CD14-positive monocyte (primary cell): ENCODE results near the gene MDFIC. TPM values are rescaled to one million over a fixed set of nuclear protein-coding genes. Genes with fewer than 3 reads are reported as not detected.

Experiments used
- DNase-seq, 3 donors: peaks; one replicate each; pipeline ENCODE4 v3.0.0-alpha.2; 2011 to 2022
- H2AFZ ChIP-seq: 2 replicates; pipeline ENCODE4 v1.6.0; 2012; ENCODE audit warnings: mild to moderate bottlenecking, low read depth, low read length, inconsistent platforms; ENCODE audit not compliant: insufficient read depth, poor library complexity, severe bottlenecking
- H3K27ac ChIP-seq, 2 donors: 1 replicate in 1 of 2; 2 replicates in 1 of 2; pipeline ENCODE4 v1.5.1; 2012 to 2013; ENCODE audit warnings: low read length in 2 of 2, control low read depth in 1 of 2, inconsistent platforms in 1 of 2, low read depth in 1 of 2, mild to moderate bottlenecking in 1 of 2
- H3K27me3 ChIP-seq, 2 donors: one replicate each; pipeline versions ENCODE4 v1.6.0 to v1.6.1; 2011 to 2013; ENCODE audit warnings: low read length in 2 of 2; ENCODE audit not compliant: control insufficient read depth in 2 of 2, insufficient read depth in 2 of 2
- H3K36me3 ChIP-seq, 2 donors: replicated peaks in 1 of 2; 1 replicate in 1 of 2; 2 replicates in 1 of 2; pipeline versions ENCODE4 v1.5.1 to v1.6.1; 2012 to 2013; ENCODE audit warnings: low read length in 2 of 2, control low read depth in 1 of 2, inconsistent platforms in 1 of 2, mild to moderate bottlenecking in 1 of 2; ENCODE audit not compliant: insufficient read depth in 2 of 2, control insufficient read depth in 1 of 2
- H3K4me1 ChIP-seq, 2 donors: 1 replicate in 1 of 2; 2 replicates in 1 of 2; pipeline versions ENCODE4 v1.5.1 to v1.6.1; 2012 to 2013; ENCODE audit warnings: low read length in 2 of 2, control low read depth in 1 of 2, inconsistent platforms in 1 of 2, mild to moderate bottlenecking in 1 of 2, moderate library complexity in 1 of 2; ENCODE audit not compliant: insufficient read depth in 2 of 2, control insufficient read depth in 1 of 2
- H3K4me2 ChIP-seq: replicated peaks from 2 replicates; pipeline ENCODE3; 2012; ENCODE audit warnings: low read length, moderate library complexity, mild to moderate bottlenecking; ENCODE audit not compliant: poor library complexity, severe bottlenecking; ENCODE audit errors: extremely low read depth
- H3K4me3 ChIP-seq, 3 experiments: fragments of 200-600 bp in 1 of 3; sonication (generic) in 1 of 3; replicated peaks in 1 of 3; 1 replicate in 2 of 3; 2 replicates in 1 of 3; pipeline ENCODE4 v1.5.1; 2011 to 2013; ENCODE audit warnings: low read length in 3 of 3, mild to moderate bottlenecking in 3 of 3, control low read depth in 2 of 3, low read depth in 2 of 3, inconsistent platforms in 1 of 3, moderate library complexity in 1 of 3
- H3K79me2 ChIP-seq: 2 replicates; pipeline ENCODE4 v1.6.0; 2012; ENCODE audit warnings: mild to moderate bottlenecking, control low read depth, inconsistent platforms, low read length, moderate library complexity; ENCODE audit not compliant: insufficient read depth
- H3K9ac ChIP-seq: 2 replicates; pipeline ENCODE4 v1.6.0; 2017; ENCODE audit warnings: low read length, mild to moderate bottlenecking; ENCODE audit not compliant: insufficient read depth, poor library complexity, severe bottlenecking
- H3K9me3 ChIP-seq, 2 donors: replicated peaks in 1 of 2; 1 replicate in 1 of 2; 2 replicates in 1 of 2; pipeline versions ENCODE4 v1.5.1 to v1.6.1; 2012 to 2013; ENCODE audit warnings: low read length in 2 of 2, control low read depth in 1 of 2; ENCODE audit not compliant: control insufficient read depth in 1 of 2, insufficient read depth in 1 of 2
- H4K20me1 ChIP-seq: 2 replicates; pipeline ENCODE4 v1.6.0; 2012; ENCODE audit warnings: mild to moderate bottlenecking, low read length, control low read depth, moderate library complexity; ENCODE audit not compliant: insufficient read depth
- H3K27ac Mint-ChIP-seq, 7 donors: one replicate each; pipeline ENCODE4 v1.8.0; 2020; ENCODE audit warnings: mild to moderate bottlenecking in 7 of 7, mixed read lengths in 7 of 7, moderate library complexity in 6 of 7, inconsistent platforms in 2 of 7
- H3K27me3 Mint-ChIP-seq, 3 donors: one replicate each; pipeline ENCODE4 v1.8.0; 2021 to 2022; ENCODE audit warnings: low read depth in 3 of 3, mild to moderate bottlenecking in 3 of 3, mixed read lengths in 3 of 3, moderate library complexity in 3 of 3, inconsistent platforms in 1 of 3
- H3K36me3 Mint-ChIP-seq, 2 donors: one replicate each; pipeline ENCODE4 v1.8.0; 2020; ENCODE audit warnings: mixed read lengths in 2 of 2, inconsistent platforms in 1 of 2, mild to moderate bottlenecking in 1 of 2
- H3K4me1 Mint-ChIP-seq: one replicate; pipeline ENCODE4 v1.8.0; 2020; ENCODE audit warnings: mild to moderate bottlenecking, mixed read lengths
- H3K4me3 Mint-ChIP-seq, 2 donors: one replicate each; pipeline ENCODE4 v1.8.0; 2020; ENCODE audit warnings: mild to moderate bottlenecking in 2 of 2, mixed read lengths in 2 of 2, moderate library complexity in 1 of 2
- H3K9me3 Mint-ChIP-seq, 7 donors: one replicate each; pipeline ENCODE4 v1.8.0; 2020 to 2022; ENCODE audit warnings: mixed read lengths in 7 of 7, mild to moderate bottlenecking in 6 of 7, moderate library complexity in 6 of 7, inconsistent platforms in 2 of 7
- WGBS: methylation state at CpG from one replicate; pipeline ENCODE4 v1.1.5; 2013; ENCODE audit warnings: missing lambda C conversion rate; ENCODE audit not compliant: insufficient coverage; 5-methylcytosine and 5-hydroxymethylcytosine counted together
- intact Hi-C, 2 donors: fragments of 100-400 bp; cut with micrococcal nuclease; formaldehyde crosslinking; loops; one replicate each; pipeline versions ENCODE4 v1.15.0 to v1.15.1; 2023
- polyA plus RNA-seq, 3 donors: library from polyadenylated mRNA; depleted of rRNA in 1 of 3; unstranded in 2 of 3; stranded (reverse) in 1 of 3; fragments of 300-500 nt in 2 of 3; fragments of >200 nt in 1 of 3; fragmentation: Illumina TruSeq in 2 of 3; gene quantifications; 1 replicate in 2 of 3; 2 replicates in 1 of 3; pipeline ENCODE4 v1.2.3, GENCODE V29; 2012 to 2021
- TF ChIP-seq, protein P1 (sequence below): fragments of 200-600 bp; IDR thresholded peaks from one replicate; pipeline ENCODE4 v1.8.0; 2022; ENCODE audit warnings: antibody characterized with exemption, mild to moderate bottlenecking

MDFIC gene
- polyA plus RNA-seq, 3 donors: 13.0 to 30.0 (median 19.9) TPM

DNA sequence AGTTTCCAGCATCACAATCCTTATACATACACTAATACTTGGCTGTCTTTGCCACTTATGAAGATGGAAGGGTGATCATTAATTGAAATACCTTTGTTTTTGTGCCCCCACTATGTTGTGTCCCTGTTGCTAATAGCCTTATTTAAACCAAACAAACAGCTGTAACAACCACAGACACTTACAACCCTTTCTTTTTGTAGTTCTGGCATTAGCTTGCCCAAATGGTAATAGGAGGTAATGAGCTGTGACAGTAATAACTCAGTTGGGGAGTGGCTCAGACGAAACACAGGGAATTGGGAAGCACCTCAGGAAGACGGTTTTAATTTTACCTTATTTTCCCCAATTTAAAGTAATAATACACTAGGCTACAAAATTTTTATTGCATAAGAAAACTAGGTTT is 83.4 kb downstream of the MDFIC start:
- H3K4me1 Mint-ChIP-seq: peaks cover 20% of the 10 kb centered on the region
- peaks cover 3% of the 10 kb centered on the region for H3K79me2 ChIP-seq
- H3K9me3 ChIP-seq: no peaks in the 10 kb centered on the region
- DNase-seq: no peak
- no peaks in the 10 kb centered on the region for H3K27me3 ChIP-seq
- H3K27ac ChIP-seq: no peak overlapping the region
- no peaks in the 10 kb centered on the region for H4K20me1 ChIP-seq
- peaks cover 9 to 17% of the 10 kb centered on the region in 2 donors for H3K4me1 ChIP-seq
- TF ChIP-seq, protein P1, sequence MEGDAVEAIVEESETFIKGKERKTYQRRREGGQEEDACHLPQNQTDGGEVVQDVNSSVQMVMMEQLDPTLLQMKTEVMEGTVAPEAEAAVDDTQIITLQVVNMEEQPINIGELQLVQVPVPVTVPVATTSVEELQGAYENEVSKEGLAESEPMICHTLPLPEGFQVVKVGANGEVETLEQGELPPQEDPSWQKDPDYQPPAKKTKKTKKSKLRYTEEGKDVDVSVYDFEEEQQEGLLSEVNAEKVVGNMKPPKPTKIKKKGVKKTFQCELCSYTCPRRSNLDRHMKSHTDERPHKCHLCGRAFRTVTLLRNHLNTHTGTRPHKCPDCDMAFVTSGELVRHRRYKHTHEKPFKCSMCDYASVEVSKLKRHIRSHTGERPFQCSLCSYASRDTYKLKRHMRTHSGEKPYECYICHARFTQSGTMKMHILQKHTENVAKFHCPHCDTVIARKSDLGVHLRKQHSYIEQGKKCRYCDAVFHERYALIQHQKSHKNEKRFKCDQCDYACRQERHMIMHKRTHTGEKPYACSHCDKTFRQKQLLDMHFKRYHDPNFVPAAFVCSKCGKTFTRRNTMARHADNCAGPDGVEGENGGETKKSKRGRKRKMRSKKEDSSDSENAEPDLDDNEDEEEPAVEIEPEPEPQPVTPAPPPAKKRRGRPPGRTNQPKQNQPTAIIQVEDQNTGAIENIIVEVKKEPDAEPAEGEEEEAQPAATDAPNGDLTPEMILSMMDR: no peak
- no peak overlapping the region for H3K27ac Mint-ChIP-seq
- no peaks in the 10 kb centered on the region for H3K9me3 Mint-ChIP-seq
- H3K36me3 Mint-ChIP-seq: peaks cover 34 to 38% of the 10 kb centered on the region in 2 donors
- H3K4me2 ChIP-seq: no peak overlapping the region
- H3K36me3 ChIP-seq: peaks cover 4 to 39% of the 10 kb centered on the region in 2 donors
- H3K9ac ChIP-seq: no peak overlapping the region
- H2AFZ ChIP-seq: no peak overlapping the region
- intact Hi-C loops: no loop called here
- no peaks in the 10 kb centered on the region for H3K27me3 Mint-ChIP-seq
- WGBS: no CpG with 5 or more reads among the region's 2 CpGs
- H3K4me3 ChIP-seq: no peak overlapping the region
- H3K4me3 Mint-ChIP-seq: no peak overlapping the region

DNA sequence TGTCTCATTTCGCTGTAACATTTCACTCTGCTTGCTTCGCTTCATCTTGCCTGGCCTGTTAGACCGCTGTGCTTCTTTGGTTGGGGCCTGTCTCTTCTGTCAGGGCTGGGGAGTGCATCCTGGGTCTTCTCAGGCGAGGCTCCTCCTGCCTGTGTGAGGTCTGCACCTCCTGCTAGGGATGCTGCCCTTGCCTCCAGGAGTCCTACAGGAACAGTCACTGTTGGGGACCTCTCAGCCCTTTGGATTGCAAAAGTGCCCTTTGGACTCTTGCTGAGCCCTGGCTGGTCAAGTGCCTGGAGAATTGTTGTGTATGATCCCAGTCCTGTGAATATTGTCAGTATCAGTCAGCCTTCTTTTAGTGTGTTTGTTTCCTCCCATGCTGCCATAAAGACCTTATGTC is 84.1 kb downstream of the MDFIC start:
- TF ChIP-seq, protein P1: no peak
- H3K4me1 ChIP-seq: peaks cover 9 to 17% of the 10 kb centered on the region in 2 donors
- H4K20me1 ChIP-seq: no peaks in the 10 kb centered on the region
- H3K9ac ChIP-seq: no peak overlapping the region
- no peaks in the 10 kb centered on the region for H3K27me3 ChIP-seq
- no peak overlapping the region for H2AFZ ChIP-seq
- no peak overlapping the region for H3K4me3 ChIP-seq
- H3K27me3 Mint-ChIP-seq: no peaks in the 10 kb centered on the region
- 100% methylated on average over 4 of the region's 4 CpGs for WGBS
- no peak overlapping the region for H3K4me2 ChIP-seq
- no peaks in the 10 kb centered on the region for H3K9me3 ChIP-seq
- no peak for DNase-seq
- no peak overlapping the region for H3K4me3 Mint-ChIP-seq
- intact Hi-C loops: no loop called here
- peaks cover 31 to 38% of the 10 kb centered on the region in 2 donors for H3K36me3 Mint-ChIP-seq
- peaks cover 4 to 39% of the 10 kb centered on the region in 2 donors for H3K36me3 ChIP-seq
- H3K4me1 Mint-ChIP-seq: peaks cover 20% of the 10 kb centered on the region
- peaks cover 10% of the 10 kb centered on the region for H3K79me2 ChIP-seq
- no peak overlapping the region for H3K27ac ChIP-seq
- peak overlapping the region in 1 of 7 donors; percentile 70 for H3K27ac Mint-ChIP-seq
- no peaks in the 10 kb centered on the region for H3K9me3 Mint-ChIP-seq
